Left ventricle myocardium inferior (tissue), 1 donor: ENCODE results near the gene ALDH3A2. TPM values are rescaled to one million over a fixed set of nuclear protein-coding genes. Genes with fewer than 3 reads are reported as not detected.

Experiments
- DNase-seq: peaks from one replicate; pipeline ENCODE4 v3.0.0-alpha.2; 2020
- H3K27ac ChIP-seq: fragments of 200-600 bp; replicated peaks from 2 replicates; pipeline ENCODE4 v1.8.0; 2021
- H3K27me3 ChIP-seq: fragments of 200-600 bp; 2 replicates; pipeline ENCODE4 v1.8.0; 2021; ENCODE audit warnings: low read depth
- H3K36me3 ChIP-seq: fragments of 200-600 bp; 2 replicates; pipeline ENCODE4 v1.8.0; 2021
- H3K4me1 ChIP-seq: fragments of 200-600 bp; 2 replicates; pipeline ENCODE4 v1.8.0; 2021
- H3K4me3 ChIP-seq: fragments of 200-600 bp; 2 replicates; pipeline ENCODE4 v1.8.0; 2021; ENCODE audit warnings: mild to moderate bottlenecking, moderate library complexity
- H3K9me3 ChIP-seq: fragments of 200-600 bp; replicated peaks from 2 replicates; pipeline ENCODE4 v1.8.0; 2021
- CTCF ChIP-seq: fragments of 200-600 bp; IDR thresholded peaks from 2 replicates; pipeline ENCODE4 v1.8.0; 2021; ENCODE audit warnings: antibody characterized with exemption, mild to moderate bottlenecking, borderline replicate concordance
- intact Hi-C: fragments of 100-400 bp; cut with micrococcal nuclease; formaldehyde crosslinking; loops from one replicate; pipeline ENCODE4 v1.11.0; 2022
- total RNA-seq: library from RNA; stranded (reverse); fragmentation: NEBNext Ultra II Directional; extraction: Animal tissue kit (Norgen Biotek cat#: 25700); gene quantifications from one replicate; pipeline ENCODE4 v1.2.1, GENCODE V29; 2021
- donor health status: DM: no; HTN: yes; CAD: no; lungs with severe emphysema.

Gene ALDH3A2
- total RNA-seq, 1 donor from 2014 or later = 65.2 TPM

DNA sequence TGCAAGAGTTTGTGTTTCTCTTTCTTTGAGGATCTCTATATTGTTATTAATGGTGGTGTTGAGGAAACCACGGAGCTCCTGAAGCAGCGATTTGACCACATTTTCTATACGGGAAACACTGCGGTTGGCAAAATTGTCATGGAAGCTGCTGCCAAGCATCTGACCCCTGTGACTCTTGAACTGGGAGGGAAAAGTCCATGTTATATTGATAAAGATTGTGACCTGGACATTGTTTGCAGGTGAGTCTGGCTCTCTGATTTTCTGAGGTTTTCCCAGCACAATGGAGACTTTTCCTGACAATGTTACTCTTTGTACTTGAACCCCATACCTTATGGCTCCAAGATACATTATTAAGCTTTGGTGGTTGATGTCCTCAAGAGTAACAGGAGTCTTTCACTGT is 7.8 kb downstream of the ALDH3A2 start:
- no peaks in the 10 kb centered on the region for H3K27me3 ChIP-seq
- no peak overlapping the region for H3K4me3 ChIP-seq
- peaks cover 70% of the 10 kb centered on the region for H3K36me3 ChIP-seq
- no peak for TF ChIP-seq CTCF
- no peak overlapping the region for H3K27ac ChIP-seq
- DNase-seq = no peak
- H3K4me1 ChIP-seq = peaks cover 27% of the 10 kb centered on the region
- peaks cover 6% of the 10 kb centered on the region for H3K9me3 ChIP-seq
- intact Hi-C loops = no loop called here

GRCh38 chr17:19656851-19657581 is 8.5 kb downstream of the ALDH3A2 start:
- Histone ChIP-seq H3K36me3 (peaks cover 74% of the 10 kb centered on the region), H3K27ac (no peak overlapping the region), H3K4me1 (peaks cover 20% of the 10 kb centered on the region), H3K9me3 (peaks cover 6% of the 10 kb centered on the region), H3K27me3 (no peaks in the 10 kb centered on the region), H3K4me3 (no peak overlapping the region)
- DNase-seq = no peak
- intact Hi-C loops = no loop called here
- no peak for TF ChIP-seq CTCF

- Histone ChIP-seq H3K4me1 (peaks cover 18% of the 10 kb centered on the region), H3K27me3 (no peaks in the 10 kb centered on the region), H3K27ac (no peak overlapping the region), H3K9me3 (peaks cover 3% of the 10 kb centered on the region), H3K36me3 (peaks cover 82% of the 10 kb centered on the region), H3K4me3 (no peak overlapping the region)
- intact Hi-C loops = no loop called here
- DNase-seq = no peak
- no peak for TF ChIP-seq CTCF
Observed at GRCh38 chr17:19659366-19660177, 11.0 kb downstream of the ALDH3A2 start.

GRCh38 chr17:19660219-19660870 is 11.8 kb downstream of the ALDH3A2 start:
- no peak for DNase-seq
- TF ChIP-seq CTCF = no peak
- Histone ChIP-seq H3K4me1 (peaks cover 23% of the 10 kb centered on the region), H3K4me3 (no peak overlapping the region), H3K36me3 (peaks cover 80% of the 10 kb centered on the region), H3K27ac (no peak overlapping the region), H3K9me3 (no peaks in the 10 kb centered on the region), H3K27me3 (no peaks in the 10 kb centered on the region)
- intact Hi-C loops = no loop called here

DNA sequence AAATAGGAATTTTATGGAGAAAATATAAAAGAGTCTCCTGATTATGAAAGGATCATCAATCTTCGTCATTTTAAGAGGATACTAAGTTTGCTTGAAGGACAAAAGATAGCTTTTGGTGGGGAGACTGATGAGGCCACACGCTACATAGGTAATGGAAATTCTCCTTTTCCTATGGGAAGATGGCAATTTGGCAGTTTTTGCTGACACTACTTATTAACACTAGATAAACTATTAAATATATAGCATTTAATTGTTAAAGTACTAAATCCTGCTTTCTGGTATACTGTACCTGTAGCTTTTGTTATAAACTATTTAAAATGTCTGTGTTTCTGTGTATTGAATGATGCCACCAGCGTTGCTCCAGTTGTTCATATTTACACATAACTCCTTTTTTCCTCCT is 12.6 kb downstream of the ALDH3A2 start:
- Histone ChIP-seq H3K4me3 (no peak overlapping the region), H3K27me3 (no peaks in the 10 kb centered on the region), H3K36me3 (peaks cover 78% of the 10 kb centered on the region), H3K27ac (no peak overlapping the region), H3K4me1 (peaks cover 26% of the 10 kb centered on the region), H3K9me3 (no peaks in the 10 kb centered on the region)
- intact Hi-C loops = no loop called here
- DNase-seq = no peak
- TF ChIP-seq CTCF = no peak
